Mesenchymal stem cell (in vitro differentiated cells and primary cell): Measurements from ENCODE around the gene GNPTG.

ENCODE experiments used
- DNase-seq: peaks from one replicate; pipeline ENCODE4 v3.0.0-alpha.2; 2013
- H2AFZ ChIP-seq: one replicate; pipeline ENCODE4 v1.6.1; 2013; ENCODE audit warnings: low read depth, mild to moderate bottlenecking, control low read depth, inconsistent platforms, low read length, moderate library complexity
- H2AK5ac ChIP-seq: 2 replicates; pipeline ENCODE4 v1.6.1; 2013; ENCODE audit warnings: low read length, moderate library complexity, mild to moderate bottlenecking, inconsistent platforms; ENCODE audit not compliant: severe bottlenecking
- H2BK120ac ChIP-seq: one replicate; pipeline ENCODE4 v1.6.1; 2013; ENCODE audit warnings: low read depth, mild to moderate bottlenecking, inconsistent platforms, low read length, moderate library complexity
- H2BK12ac ChIP-seq, 2 experiments: one replicate each; pipeline ENCODE4 v1.6.1; 2013; ENCODE audit warnings: inconsistent platforms in 2 of 2, low read length in 2 of 2, mild to moderate bottlenecking in 2 of 2, moderate library complexity in 2 of 2, control low read depth in 1 of 2
- H2BK15ac ChIP-seq: one replicate; pipeline ENCODE4 v1.6.1; 2013; ENCODE audit warnings: mild to moderate bottlenecking, low read depth, inconsistent platforms; ENCODE audit not compliant: poor library complexity, severe bottlenecking
- H2BK5ac ChIP-seq: 2 replicates; pipeline ENCODE4 v1.6.1; 2013; ENCODE audit warnings: low read depth, mild to moderate bottlenecking, low read length, control low read depth, inconsistent platforms; ENCODE audit not compliant: poor library complexity, severe bottlenecking
- H3K14ac ChIP-seq, 2 experiments: one replicate each; pipeline ENCODE4 v1.6.1; 2013; ENCODE audit warnings: inconsistent platforms in 2 of 2, low read length in 2 of 2, control low read depth in 1 of 2, mild to moderate bottlenecking in 1 of 2, moderate library complexity in 1 of 2
- H3K18ac ChIP-seq, 2 experiments: one replicate each; pipeline ENCODE4 v1.6.1; 2013; ENCODE audit warnings: inconsistent platforms in 2 of 2, low read length in 2 of 2, control low read depth in 1 of 2, low read depth in 1 of 2, mild to moderate bottlenecking in 1 of 2
- H3K23ac ChIP-seq, 2 experiments: one replicate each; pipeline ENCODE4 v1.6.1; 2013; ENCODE audit warnings: inconsistent platforms in 2 of 2, low read length in 2 of 2, mild to moderate bottlenecking in 2 of 2, moderate library complexity in 2 of 2, control low read depth in 1 of 2
- H3K27ac ChIP-seq: 2 replicates; pipeline ENCODE4 v1.5.1; 2013; ENCODE audit warnings: mild to moderate bottlenecking, moderate library complexity, low read length, control low read depth, inconsistent platforms; ENCODE audit not compliant: poor library complexity, severe bottlenecking
- H3K27me3 ChIP-seq, 2 experiments: 2 replicates each; pipeline versions ENCODE4 v1.6.1 to v1.7.0; 2013; ENCODE audit warnings: low read length in 2 of 2, mild to moderate bottlenecking in 2 of 2, moderate library complexity in 2 of 2, control low read depth in 1 of 2, inconsistent platforms in 1 of 2; ENCODE audit not compliant: control insufficient read depth in 1 of 2, insufficient read depth in 1 of 2
- H3K36me3 ChIP-seq, 2 experiments: 2 replicates each; pipeline versions ENCODE4 v1.6.1 to v1.7.0; 2013; ENCODE audit warnings: low read length in 2 of 2, control low read depth in 1 of 2, inconsistent platforms in 1 of 2, low read depth in 1 of 2, mild to moderate bottlenecking in 1 of 2; ENCODE audit not compliant: insufficient read depth in 2 of 2, control insufficient read depth in 1 of 2
- H3K4ac ChIP-seq, 2 experiments: one replicate each; pipeline ENCODE4 v1.6.1; 2013; ENCODE audit warnings: inconsistent platforms in 2 of 2, low read length in 2 of 2, mild to moderate bottlenecking in 2 of 2, moderate library complexity in 2 of 2, control low read depth in 1 of 2, low read depth in 1 of 2
- H3K4me1 ChIP-seq: 2 replicates; pipeline ENCODE4 v1.6.1; 2013; ENCODE audit warnings: low read depth, low read length, control low read depth; ENCODE audit not compliant: control insufficient read depth, insufficient read depth
- H3K4me2 ChIP-seq: 2 replicates; pipeline ENCODE4 v1.6.1; 2013; ENCODE audit warnings: low read length, mild to moderate bottlenecking, inconsistent platforms; ENCODE audit not compliant: poor library complexity, severe bottlenecking
- H3K4me3 ChIP-seq, 2 experiments: 2 replicates each; pipeline versions ENCODE4 v1.5.1 to v1.7.0; 2013; ENCODE audit warnings: low read length in 2 of 2, mild to moderate bottlenecking in 2 of 2, control low read depth in 1 of 2, low read depth in 1 of 2; ENCODE audit not compliant: insufficient read depth in 1 of 2
- H3K79me1 ChIP-seq: replicated peaks from 2 replicates; pipeline ENCODE4 v1.6.1; 2013; ENCODE audit warnings: mild to moderate bottlenecking, control low read depth, low read length, inconsistent platforms; ENCODE audit not compliant: poor library complexity, severe bottlenecking
- H3K9ac ChIP-seq: 2 replicates; pipeline ENCODE4 v1.7.0; 2013; ENCODE audit warnings: mild to moderate bottlenecking, low read length, moderate library complexity
- H3K9me3 ChIP-seq: 2 replicates; pipeline ENCODE4 v1.7.0; 2013; ENCODE audit warnings: mild to moderate bottlenecking, low read length; ENCODE audit not compliant: control insufficient read depth
- H4K8ac ChIP-seq: one replicate; pipeline ENCODE4 v1.6.1; 2013; ENCODE audit warnings: inconsistent platforms, mild to moderate bottlenecking, low read length, moderate library complexity
- H4K91ac ChIP-seq: one replicate; pipeline ENCODE4 v1.6.1; 2013; ENCODE audit warnings: mild to moderate bottlenecking, low read length, inconsistent platforms
- WGBS: methylation state at CpG from one replicate; pipeline ENCODE4 v1.1.7; 2013; ENCODE audit warnings: mixed read lengths; 5-methylcytosine and 5-hydroxymethylcytosine counted together

The GNPTG gene

DNA sequence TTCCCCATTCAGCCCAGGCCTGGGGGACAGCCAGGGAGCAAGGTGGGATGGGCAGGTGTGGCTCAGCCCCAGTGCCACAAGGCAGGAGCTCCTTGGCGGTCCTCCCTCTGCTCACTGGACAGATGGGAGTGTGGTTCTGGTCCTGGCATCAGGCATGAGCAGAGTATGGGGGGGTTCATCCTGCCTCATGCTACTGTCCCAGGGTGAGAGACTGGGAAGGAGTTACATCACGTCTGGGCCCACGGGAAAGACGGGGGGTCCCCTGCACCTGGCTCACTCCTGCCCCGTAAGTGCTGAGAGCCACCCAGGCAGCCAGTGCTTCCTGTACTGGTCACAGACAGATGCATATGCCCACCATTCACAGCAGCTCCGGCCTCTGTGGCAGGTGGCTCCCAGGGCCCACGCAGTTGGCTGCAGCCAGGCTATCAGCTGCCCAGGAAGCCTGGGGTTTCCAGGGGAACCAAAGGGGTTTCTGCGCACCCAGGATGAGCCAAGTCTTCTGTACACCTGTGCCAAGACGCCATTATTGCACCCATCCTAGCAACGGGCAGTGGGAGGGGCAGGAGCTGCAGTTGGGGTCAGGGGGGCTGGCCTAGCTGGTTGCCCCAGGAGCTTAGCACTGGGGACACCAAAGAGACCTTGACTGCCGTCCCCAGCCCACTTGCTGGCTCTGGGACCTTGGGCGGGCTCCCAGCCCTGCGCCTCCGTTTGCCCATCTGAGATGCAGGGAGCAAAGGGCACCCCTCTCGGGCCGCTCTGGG lies 16.3 kb upstream of the GNPTG start:
- Histone ChIP-seq H3K36me3 (no peaks in the 10 kb centered on the region), H2AFZ (no peak overlapping the region), H3K4ac (no peak overlapping the region), H3K23ac (no peak overlapping the region), H3K27ac (no peak overlapping the region), H3K27me3 (peaks cover 67 to 79% of the 10 kb centered on the region in 2 experiments), H3K9me3 (no peaks in the 10 kb centered on the region), H4K91ac (no peak overlapping the region), H3K14ac (no peak overlapping the region), H3K18ac (no peak overlapping the region), H2AK5ac (no peak overlapping the region), H4K8ac (no peak overlapping the region), H3K4me3 (no peak overlapping the region), H3K9ac (no peak overlapping the region), H2BK15ac (no peak overlapping the region), H2BK120ac (no peak overlapping the region), H2BK12ac (no peak overlapping the region), H2BK5ac (no peak overlapping the region), H3K4me2 (no peak overlapping the region), H3K79me1 (no peaks in the 10 kb centered on the region), H3K4me1 (peaks cover 25% of the 10 kb centered on the region)
- WGBS: 81% methylated on average over 10 of the region's 16 CpGs
- DNase-seq: no peak

DNA sequence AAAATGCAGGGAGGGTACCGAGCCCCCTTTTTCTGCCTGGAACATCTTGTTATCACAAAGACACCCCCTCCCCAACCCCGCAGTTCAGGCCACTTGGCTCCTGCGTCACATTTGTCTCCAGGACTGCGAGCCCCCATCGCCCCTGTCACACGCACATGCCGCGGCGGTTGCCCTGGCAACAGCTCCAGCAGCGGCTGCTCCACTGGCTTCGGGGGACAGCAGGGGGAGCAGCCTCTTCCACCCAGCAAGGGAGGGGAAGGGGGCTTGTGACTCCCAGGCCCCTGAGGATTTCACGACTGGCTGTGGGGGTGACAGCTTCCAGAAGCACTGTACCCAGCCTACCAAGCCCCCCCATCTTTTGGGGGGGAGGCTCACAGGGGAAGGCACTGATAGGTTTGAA lies 15.7 kb upstream of the GNPTG start:
- no peak overlapping the region for H2BK5ac ChIP-seq
- H3K36me3 ChIP-seq: no peaks in the 10 kb centered on the region
- H3K27me3 ChIP-seq: peaks cover 62 to 74% of the 10 kb centered on the region in 2 experiments
- H2BK12ac ChIP-seq: no peak overlapping the region
- H3K9ac ChIP-seq: no peak overlapping the region
- H3K4me1 ChIP-seq: peaks cover 25% of the 10 kb centered on the region
- H3K27ac ChIP-seq: no peak overlapping the region
- H3K79me1 ChIP-seq: no peaks in the 10 kb centered on the region
- no peak overlapping the region for H2BK120ac ChIP-seq
- H2AK5ac ChIP-seq: no peak overlapping the region
- H3K9me3 ChIP-seq: no peaks in the 10 kb centered on the region
- no peak overlapping the region for H3K4ac ChIP-seq
- H4K91ac ChIP-seq: no peak overlapping the region
- no peak overlapping the region for H4K8ac ChIP-seq
- H3K4me3 ChIP-seq: no peak overlapping the region
- H2AFZ ChIP-seq: no peak overlapping the region
- H2BK15ac ChIP-seq: no peak overlapping the region
- no peak overlapping the region for H3K4me2 ChIP-seq
- no peak overlapping the region for H3K18ac ChIP-seq
- DNase-seq: no peak
- no peak overlapping the region for H3K14ac ChIP-seq
- WGBS: 47% methylated on average over 10 of the region's 12 CpGs
- no peak overlapping the region for H3K23ac ChIP-seq

DNA sequence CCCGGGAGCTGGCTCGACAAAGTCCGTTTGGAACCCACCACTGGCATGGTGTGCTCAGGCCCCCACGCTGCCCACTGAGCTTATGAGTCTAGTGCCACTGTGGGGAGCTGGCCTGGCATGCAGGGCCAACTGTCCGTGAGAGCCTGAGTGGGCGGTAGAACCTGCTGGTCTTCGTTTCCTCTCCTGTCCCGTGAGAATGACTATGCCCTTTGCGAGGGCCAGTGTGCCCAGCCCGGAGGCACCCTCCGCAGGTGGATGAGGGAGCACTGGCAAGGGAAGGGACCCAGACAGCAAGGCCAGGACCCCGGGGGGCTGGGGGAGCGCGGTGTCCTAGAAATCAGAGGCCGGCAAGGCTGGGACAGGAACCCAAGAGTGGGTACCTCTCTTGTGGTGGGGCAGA lies 15.1 kb upstream of the GNPTG start:
- Histone ChIP-seq H3K23ac (no peak overlapping the region), H4K8ac (no peak overlapping the region), H3K36me3 (no peaks in the 10 kb centered on the region), H2AFZ (no peak overlapping the region), H3K4me2 (no peak overlapping the region), H3K27ac (no peak overlapping the region), H3K4me1 (peaks cover 22% of the 10 kb centered on the region), H2AK5ac (no peak overlapping the region), H2BK15ac (no peak overlapping the region), H4K91ac (no peak overlapping the region), H3K14ac (no peak overlapping the region), H3K18ac (no peak overlapping the region), H3K79me1 (no peaks in the 10 kb centered on the region), H2BK120ac (no peak overlapping the region), H3K9me3 (no peaks in the 10 kb centered on the region), H3K4ac (no peak overlapping the region), H3K4me3 (no peak overlapping the region), H3K9ac (no peak overlapping the region), H2BK5ac (no peak overlapping the region), H2BK12ac (no peak overlapping the region), H3K27me3 (peaks cover 59 to 73% of the 10 kb centered on the region in 2 experiments)
- DNase-seq: no peak
- WGBS: 82% methylated on average over 15 of the region's 15 CpGs

DNA sequence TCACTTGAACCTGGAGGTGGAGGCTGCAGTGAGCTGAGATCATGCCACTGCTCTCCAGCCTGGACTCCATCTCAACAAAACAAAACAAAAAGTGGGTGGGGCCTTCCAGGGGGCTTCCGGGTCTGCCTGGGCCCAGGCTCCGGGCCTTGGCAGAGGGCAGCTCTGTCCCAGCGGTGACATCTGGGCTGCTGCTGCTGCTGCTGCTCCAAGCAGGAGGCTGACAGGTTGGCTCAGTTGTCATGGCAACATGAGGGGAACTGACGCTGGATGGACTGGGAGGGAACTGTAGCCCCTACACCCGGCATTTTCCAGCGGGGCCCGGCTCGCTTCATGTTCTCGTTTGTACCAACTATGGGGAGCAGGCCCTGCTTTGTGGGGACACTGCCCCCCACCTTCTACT lies 14.2 kb upstream of the GNPTG start:
- no peak for DNase-seq
- Histone ChIP-seq H4K91ac (no peak overlapping the region), H3K27ac (no peak overlapping the region), H3K4me3 (no peak overlapping the region), H2AFZ (no peak overlapping the region), H4K8ac (no peak overlapping the region), H2BK12ac (no peak overlapping the region), H2BK5ac (no peak overlapping the region), H3K18ac (no peak overlapping the region), H3K23ac (no peak overlapping the region), H3K9me3 (no peaks in the 10 kb centered on the region), H3K79me1 (no peaks in the 10 kb centered on the region), H3K4me2 (no peak overlapping the region), H2BK15ac (no peak overlapping the region), H3K4me1 (peaks cover 19% of the 10 kb centered on the region), H3K9ac (no peak overlapping the region), H3K14ac (no peak overlapping the region), H3K4ac (no peak overlapping the region), H2BK120ac (no peak overlapping the region), H2AK5ac (no peak overlapping the region), H3K27me3 (peaks cover 59 to 73% of the 10 kb centered on the region in 2 experiments), H3K36me3 (no peaks in the 10 kb centered on the region)
- WGBS: 77% methylated on average over 9 of the region's 9 CpGs
